Measurements from ENCODE around the gene PBX2. TPM values are rescaled to one million over a fixed set of nuclear protein-coding genes. Genes with fewer than 3 reads are reported as not detected.
"Not testable (repeated sequence)": the region's sequence is repeated elsewhere in the genome, so short reads cannot be mapped to it uniquely, and the experiment has no call there.

Gene PBX2
- total RNA-seq, 1 donor from 2014 or later, result 18.1 TPM

DNA sequence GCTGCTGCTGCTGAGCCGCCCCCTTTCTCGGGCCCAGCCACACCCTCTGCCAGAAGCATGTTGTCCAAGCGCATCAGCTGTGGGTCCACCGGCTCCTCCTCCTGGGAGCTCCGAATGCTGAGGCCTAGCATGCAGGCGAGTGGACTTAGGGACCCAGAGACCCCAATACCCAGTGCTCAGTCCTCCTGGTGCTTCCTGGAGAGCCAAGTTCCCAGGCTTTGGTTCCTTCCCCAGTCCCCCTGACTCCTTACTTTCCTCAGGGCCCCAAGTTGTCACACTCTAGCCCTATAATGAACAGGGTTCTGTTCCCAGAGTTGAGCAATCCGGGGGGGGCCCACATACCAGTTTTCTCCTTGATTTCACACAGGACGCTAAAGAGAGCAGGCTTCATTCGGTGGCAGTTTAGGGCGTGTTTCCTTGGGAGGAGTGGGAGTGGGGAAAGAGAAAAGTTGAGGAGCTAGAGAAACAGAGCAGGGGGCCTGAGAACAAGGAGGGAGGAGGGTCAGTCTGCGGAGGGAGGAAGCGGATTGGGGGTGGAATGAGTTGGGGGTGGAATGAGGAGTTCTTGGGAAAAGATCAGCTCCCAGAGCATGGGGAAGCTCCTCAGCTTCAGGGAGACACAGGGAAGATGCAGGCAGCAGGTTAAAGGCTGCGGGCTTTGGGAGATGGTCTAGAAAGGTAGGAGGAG, 1.5 kb downstream of the PBX2 start:
- Histone ChIP-seq H3K9me3 (no peaks in the 10 kb centered on the region), H3K4me1 (peaks cover 5 to 25% of the 10 kb centered on the region in 2 donors), H3K27me3 (no peaks in the 10 kb centered on the region), H3K27ac (peak overlapping the region; percentile 80 to 99), H3K4me3 (peak overlapping the region; percentile 67 to 98), H3K36me3 (peaks cover 18 to 19% of the 10 kb centered on the region in 2 donors)
- DNase-seq (ENCODE audit: low spot score in 2 of 2), result no peak
- intact Hi-C loops (cut with DNase I), result loop anchor here (10.0 kb wide), 1 partner anchor 644 kb away; the partner anchor contains the start of genes ATP6V1G2, DDX39B and NFKBIL1
- TF ChIP-seq, protein P1, sequence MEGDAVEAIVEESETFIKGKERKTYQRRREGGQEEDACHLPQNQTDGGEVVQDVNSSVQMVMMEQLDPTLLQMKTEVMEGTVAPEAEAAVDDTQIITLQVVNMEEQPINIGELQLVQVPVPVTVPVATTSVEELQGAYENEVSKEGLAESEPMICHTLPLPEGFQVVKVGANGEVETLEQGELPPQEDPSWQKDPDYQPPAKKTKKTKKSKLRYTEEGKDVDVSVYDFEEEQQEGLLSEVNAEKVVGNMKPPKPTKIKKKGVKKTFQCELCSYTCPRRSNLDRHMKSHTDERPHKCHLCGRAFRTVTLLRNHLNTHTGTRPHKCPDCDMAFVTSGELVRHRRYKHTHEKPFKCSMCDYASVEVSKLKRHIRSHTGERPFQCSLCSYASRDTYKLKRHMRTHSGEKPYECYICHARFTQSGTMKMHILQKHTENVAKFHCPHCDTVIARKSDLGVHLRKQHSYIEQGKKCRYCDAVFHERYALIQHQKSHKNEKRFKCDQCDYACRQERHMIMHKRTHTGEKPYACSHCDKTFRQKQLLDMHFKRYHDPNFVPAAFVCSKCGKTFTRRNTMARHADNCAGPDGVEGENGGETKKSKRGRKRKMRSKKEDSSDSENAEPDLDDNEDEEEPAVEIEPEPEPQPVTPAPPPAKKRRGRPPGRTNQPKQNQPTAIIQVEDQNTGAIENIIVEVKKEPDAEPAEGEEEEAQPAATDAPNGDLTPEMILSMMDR (IDR thresholded peaks at IDR 0.05), result no peak

DNA sequence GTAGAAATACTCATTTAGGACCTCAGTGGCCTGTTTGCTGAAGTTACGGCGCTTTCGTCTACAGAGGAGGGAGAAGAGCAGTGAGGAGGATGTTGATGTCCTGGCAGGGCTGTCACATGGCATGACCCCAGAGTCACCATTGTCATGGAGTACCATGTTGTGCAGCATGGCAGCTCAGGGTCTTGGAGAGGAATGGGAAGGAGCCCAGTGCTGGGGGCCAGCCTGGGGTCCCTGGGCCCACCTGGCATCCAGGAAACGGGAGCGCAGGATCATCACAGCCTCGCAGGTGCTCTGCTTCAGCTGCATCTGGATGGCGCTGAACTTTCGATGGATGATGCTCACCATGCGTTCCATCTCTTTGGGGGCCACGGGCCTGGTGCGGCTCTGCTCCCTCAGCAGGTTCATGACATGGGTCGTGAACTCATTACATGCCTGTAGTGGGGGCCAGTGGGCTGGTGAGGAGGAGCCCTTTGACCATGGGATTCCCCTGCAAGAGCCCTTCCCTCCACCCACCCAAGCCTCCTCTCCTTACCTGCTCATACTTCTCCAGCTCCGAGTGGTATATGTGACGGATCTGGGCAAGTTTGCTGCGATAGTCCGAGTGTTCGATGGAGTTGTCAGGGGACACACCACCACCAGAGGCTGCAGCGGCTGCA, 2.1 kb downstream of the PBX2 start:
- DNase-seq (ENCODE audit: low spot score in 2 of 2); H3K27me3 ChIP-seq; H3K9me3 ChIP-seq: not testable (repeated sequence)
- H3K36me3 ChIP-seq, result peaks cover 19 to 24% of the 10 kb centered on the region in 2 donors
- peak overlapping the region; percentile 67 to 98 for H3K4me3 ChIP-seq
- peaks cover 5 to 25% of the 10 kb centered on the region in 2 donors for H3K4me1 ChIP-seq
- peak overlapping the region; percentile 80 to 99 for H3K27ac ChIP-seq
- intact Hi-C loops (cut with DNase I), result loop anchor here (10.0 kb wide), 1 partner anchor 643 kb away; the partner anchor contains the start of genes ATP6V1G2, DDX39B and NFKBIL1

DNA sequence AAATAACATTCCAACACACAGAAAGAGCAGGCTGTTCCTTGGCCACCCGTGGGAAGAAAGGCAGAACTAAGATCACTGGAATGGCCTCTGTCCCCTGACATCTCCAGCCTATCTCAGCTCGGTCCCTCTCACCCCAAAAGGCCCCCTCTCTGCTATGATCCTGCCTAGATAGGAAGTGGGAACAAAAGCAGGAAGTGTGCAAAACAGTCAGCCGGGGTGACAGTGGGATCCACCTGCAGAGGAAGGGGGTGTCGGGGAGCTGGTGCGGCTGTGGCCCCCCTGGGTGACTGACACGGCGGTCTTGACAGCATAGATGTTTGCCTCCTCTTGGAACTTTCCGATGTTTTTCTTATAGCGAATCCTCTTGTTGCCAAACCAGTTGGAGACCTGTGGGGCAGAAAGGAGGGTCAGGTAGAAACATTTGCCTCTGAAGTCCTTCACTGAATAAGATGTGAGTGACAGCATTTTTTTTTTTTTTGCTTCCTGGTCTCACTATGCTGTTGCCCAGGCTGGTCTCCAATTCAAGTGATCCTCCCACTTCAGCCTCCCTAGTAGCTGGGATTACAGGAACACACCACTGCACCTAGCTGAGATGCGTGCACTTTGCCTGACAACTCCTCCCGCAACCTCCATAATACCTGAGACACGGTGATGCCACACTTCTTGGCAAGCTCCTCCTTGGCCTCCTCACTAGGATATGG, 2.8 kb downstream of the PBX2 start:
- DNase-seq (ENCODE audit: low spot score in 2 of 2), result no peak
- TF ChIP-seq, protein P1 (IDR thresholded peaks at IDR 0.05), result no peak
- H3K27me3 ChIP-seq, result no peaks in the 10 kb centered on the region
- H3K27ac ChIP-seq, result peak overlapping the region; percentile 70 to 99
- peaks cover 25 to 31% of the 10 kb centered on the region in 2 donors for H3K36me3 ChIP-seq
- peaks cover 5 to 25% of the 10 kb centered on the region in 2 donors for H3K4me1 ChIP-seq
- H3K4me3 ChIP-seq, result no peak overlapping the region
- intact Hi-C loops (cut with DNase I), result loop anchor here (10.0 kb wide), 1 partner anchor 642 kb away; the partner anchor contains the start of genes ATP6V1G2, DDX39B and NFKBIL1
- H3K9me3 ChIP-seq, result no peaks in the 10 kb centered on the region

DNA sequence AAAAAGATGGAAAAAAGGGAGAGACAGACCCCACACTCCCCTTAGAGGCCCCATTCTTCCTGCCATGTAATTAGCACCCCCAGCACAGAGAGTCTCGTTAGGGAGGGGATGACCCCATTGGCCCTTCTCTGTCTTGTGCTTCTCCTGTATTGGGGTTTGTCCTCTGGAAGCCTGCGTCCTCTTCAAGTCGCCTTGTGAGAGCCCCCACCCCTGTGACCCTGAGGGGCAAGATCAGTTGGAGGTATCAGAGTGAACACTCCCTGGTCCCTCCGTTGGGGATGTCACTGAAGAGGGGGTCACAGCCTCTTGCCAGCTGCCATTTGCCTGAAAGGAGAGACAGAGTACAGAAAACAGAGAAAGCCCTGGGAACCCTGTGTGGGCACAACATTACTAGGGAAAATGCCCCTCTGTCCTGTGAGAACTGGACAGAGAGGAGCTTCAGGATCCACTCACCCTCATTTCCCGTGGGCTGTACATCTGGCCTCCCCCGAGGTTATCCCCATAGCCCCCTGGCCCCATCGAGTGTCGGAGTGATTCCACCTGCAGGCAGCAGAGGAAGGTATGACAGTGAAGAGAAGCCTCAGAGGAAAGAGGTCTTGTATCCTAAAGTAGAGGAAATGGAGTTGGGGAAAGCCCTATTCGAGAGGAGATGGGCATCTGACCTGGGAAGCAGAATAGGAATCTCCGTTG, 3.7 kb downstream of the PBX2 start:
- Histone ChIP-seq H3K4me1 (peaks cover 5 to 22% of the 10 kb centered on the region in 2 donors), H3K36me3 (peaks cover 34% of the 10 kb centered on the region in 2 donors), H3K27ac (peak overlapping the region; percentile 70 to 99)
- not testable (repeated sequence) for H3K9me3 ChIP-seq; H3K27me3 ChIP-seq; DNase-seq (ENCODE audit: low spot score in 2 of 2); H3K4me3 ChIP-seq
- intact Hi-C loops (cut with DNase I), result loop anchor here (10.0 kb wide), 1 partner anchor 641 kb away; the partner anchor contains the start of genes ATP6V1G2, DDX39B and NFKBIL1

DNA sequence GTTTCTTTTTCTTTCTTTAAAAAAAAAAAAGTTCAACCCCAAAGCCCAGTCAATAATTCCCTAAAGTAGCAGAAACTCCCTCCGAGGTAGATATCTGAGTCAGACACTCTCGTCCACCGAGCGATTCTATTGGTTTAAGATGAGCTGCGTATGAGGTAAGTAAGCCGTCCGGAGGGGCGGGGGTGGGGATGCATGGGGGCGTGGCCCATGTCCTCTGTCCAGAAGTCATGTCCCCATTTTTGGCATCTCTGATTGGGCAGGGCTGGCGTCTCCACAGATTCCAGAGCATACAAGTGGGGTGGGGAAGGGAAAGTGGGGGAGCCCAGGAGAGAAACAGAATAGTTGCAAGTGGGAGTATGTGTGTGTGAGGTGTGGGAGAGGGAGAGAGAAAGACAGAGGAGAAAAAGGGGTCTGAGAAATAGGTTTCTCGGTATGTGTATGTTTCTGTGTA, 4.3 kb downstream of the PBX2 start:
- H3K4me3 ChIP-seq, H3K9me3 ChIP-seq, H3K27me3 ChIP-seq: not testable (repeated sequence)
- H3K27ac ChIP-seq, result peak overlapping the region; percentile 70 to 99
- peaks cover 38 to 40% of the 10 kb centered on the region in 2 donors for H3K36me3 ChIP-seq
- H3K4me1 ChIP-seq, result peaks cover 2 to 16% of the 10 kb centered on the region in 2 donors
- intact Hi-C loops (cut with DNase I), result loop anchor here (10.0 kb wide), 1 partner anchor 641 kb away; the partner anchor contains the start of genes ATP6V1G2, DDX39B and NFKBIL1
- peak; percentile 77 to 94 for DNase-seq (ENCODE audit: low spot score in 2 of 2)

DNA sequence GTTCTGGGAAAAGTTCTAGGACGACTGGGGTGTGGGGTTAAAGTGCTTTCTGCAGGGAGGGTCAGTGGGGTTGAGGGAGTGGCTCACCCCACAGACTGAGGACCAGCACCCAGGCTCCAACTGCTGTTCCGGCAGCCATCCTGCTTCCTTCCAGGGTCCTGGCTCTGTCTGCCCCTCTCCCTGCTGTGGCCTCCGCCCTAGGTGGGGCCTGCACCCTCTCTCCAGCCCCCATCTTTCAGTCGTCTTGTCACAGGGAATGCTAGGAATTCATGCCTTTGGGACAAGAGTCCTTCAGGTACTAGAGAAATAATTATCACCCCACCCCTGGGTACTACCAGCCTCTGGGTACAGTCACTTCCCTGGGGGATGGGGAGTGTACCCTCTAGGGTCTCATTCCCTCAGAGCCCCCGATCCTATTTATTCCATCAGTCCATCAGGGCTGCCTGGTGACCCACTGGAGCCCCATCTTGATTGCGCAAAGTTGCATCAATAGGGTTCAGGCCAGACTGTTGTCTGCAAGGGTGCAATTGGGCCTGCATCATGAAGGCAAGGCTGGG, 5.8 kb downstream of the PBX2 start, which contains the start of gene AGER:
AGER (minus strand) TSS at position 170 of the 557 bp plus-strand sequence; CDS start at position 139, 31 bp downstream.
- no peak for DNase-seq (ENCODE audit: low spot score in 2 of 2)
- peaks cover 1 to 19% of the 10 kb centered on the region in 2 donors for H3K4me1 ChIP-seq
- H3K4me3 ChIP-seq, result no peak within 1 kb of the TSS
- H3K27me3 ChIP-seq, result no peaks in the 10 kb centered on the region
- H3K9me3 ChIP-seq, result no peaks in the 10 kb centered on the region
- TF ChIP-seq, protein P1 (IDR thresholded peaks at IDR 0.05), result no peak
- H3K36me3 ChIP-seq, result peaks cover 44 to 48% of the 10 kb centered on the region in 2 donors
- intact Hi-C loops (cut with DNase I), result loop anchor here (10.0 kb wide), 1 partner anchor 639 kb away; the partner anchor contains the start of genes ATP6V1G2, DDX39B and NFKBIL1
- peak within 1 kb of the TSS; percentile 59 to 77 for H3K27ac ChIP-seq

All from ascending aorta (tissue), 2 donors.